Breast epithelium (tissue), 3 donors: ENCODE measurements around the gene DGKB.

Source experiments
- POLR2A ChIP-seq: fragments of 450-650 bp; IDR thresholded peaks from one replicate; pipeline ENCODE4 v1.6.1; 2016; ENCODE audit warnings: antibody characterized with exemption, mild to moderate bottlenecking, moderate library complexity
- POLR2AphosphoS5 ChIP-seq, 3 donors: sonication (generic); formaldehyde crosslinking; IDR thresholded peaks; one replicate each; pipeline ENCODE4 v1.6.1; 2017; ENCODE audit warnings: antibody characterized with exemption in 3 of 3
- TF ChIP-seq, protein P1 (sequence below), 3 donors: fragments of 450-650 bp; IDR thresholded peaks; one replicate each; pipeline ENCODE4 v1.5.1; 2016 to 2017; ENCODE audit warnings: antibody characterized with exemption in 3 of 3, mild to moderate bottlenecking in 3 of 3, moderate library complexity in 3 of 3

DNA sequence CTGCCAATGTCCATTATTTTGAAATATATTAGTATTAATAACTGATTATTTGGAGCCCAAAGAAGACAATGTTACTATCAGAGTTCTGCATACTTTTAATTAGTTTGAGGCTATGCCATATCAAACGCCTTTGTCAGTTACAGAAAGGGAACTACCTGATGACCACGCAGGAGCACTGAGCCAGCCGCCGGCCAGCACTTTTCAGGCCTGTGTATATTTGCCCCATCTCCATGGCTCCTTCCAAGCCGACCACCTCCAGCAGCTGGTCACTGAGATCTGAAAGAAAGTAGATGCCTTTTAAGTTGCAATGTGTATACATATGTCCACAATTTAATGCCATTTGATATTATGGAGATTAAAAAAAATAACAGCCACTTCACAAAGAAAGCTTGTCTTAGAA is 724.7 kb downstream of the DGKB start:
- TF ChIP-seq, protein P1, sequence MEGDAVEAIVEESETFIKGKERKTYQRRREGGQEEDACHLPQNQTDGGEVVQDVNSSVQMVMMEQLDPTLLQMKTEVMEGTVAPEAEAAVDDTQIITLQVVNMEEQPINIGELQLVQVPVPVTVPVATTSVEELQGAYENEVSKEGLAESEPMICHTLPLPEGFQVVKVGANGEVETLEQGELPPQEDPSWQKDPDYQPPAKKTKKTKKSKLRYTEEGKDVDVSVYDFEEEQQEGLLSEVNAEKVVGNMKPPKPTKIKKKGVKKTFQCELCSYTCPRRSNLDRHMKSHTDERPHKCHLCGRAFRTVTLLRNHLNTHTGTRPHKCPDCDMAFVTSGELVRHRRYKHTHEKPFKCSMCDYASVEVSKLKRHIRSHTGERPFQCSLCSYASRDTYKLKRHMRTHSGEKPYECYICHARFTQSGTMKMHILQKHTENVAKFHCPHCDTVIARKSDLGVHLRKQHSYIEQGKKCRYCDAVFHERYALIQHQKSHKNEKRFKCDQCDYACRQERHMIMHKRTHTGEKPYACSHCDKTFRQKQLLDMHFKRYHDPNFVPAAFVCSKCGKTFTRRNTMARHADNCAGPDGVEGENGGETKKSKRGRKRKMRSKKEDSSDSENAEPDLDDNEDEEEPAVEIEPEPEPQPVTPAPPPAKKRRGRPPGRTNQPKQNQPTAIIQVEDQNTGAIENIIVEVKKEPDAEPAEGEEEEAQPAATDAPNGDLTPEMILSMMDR (IDR thresholded peaks at IDR 0.05): no peak
- no peak for TF ChIP-seq POLR2AphosphoS5 (IDR thresholded peaks at IDR 0.05)
- no peak for TF ChIP-seq POLR2A
